Hepatocyte (in vitro differentiated cells): ENCODE measurements around the gene ZNF729. TPM values are rescaled to one million over a fixed set of nuclear protein-coding genes. Genes with fewer than 3 reads are reported as not detected.

Experiments used
- DNase-seq: peaks from one replicate; pipeline ENCODE4 v3.0.0-alpha.2; 2016; ENCODE audit warnings: low spot score
- H2AFZ ChIP-seq: fragments of 200-600 bp; sonication (generic); 2 replicates; pipeline ENCODE4 v1.6.0; 2016; ENCODE audit warnings: antibody characterized with exemption, mild to moderate bottlenecking
- H3K27ac ChIP-seq: fragments of 200-600 bp; sonication (generic); 2 replicates; pipeline ENCODE4 v1.5.1; 2016; ENCODE audit warnings: mild to moderate bottlenecking
- H3K27me3 ChIP-seq: fragments of 200-600 bp; sonication (generic); 2 replicates; pipeline ENCODE4 v1.6.1; 2016
- H3K36me3 ChIP-seq: fragments of 200-600 bp; sonication (generic); replicated peaks from 2 replicates; pipeline ENCODE4 v1.5.1; 2016; ENCODE audit warnings: low read depth; ENCODE audit not compliant: insufficient read depth
- H3K4me1 ChIP-seq: fragments of 200-600 bp; sonication (generic); 2 replicates; pipeline ENCODE4 v1.5.1; 2016; ENCODE audit warnings: mild to moderate bottlenecking, moderate library complexity; ENCODE audit not compliant: insufficient read depth
- H3K4me2 ChIP-seq: fragments of 200-600 bp; sonication (generic); 2 replicates; pipeline ENCODE4 v1.6.0; 2016
- H3K4me3 ChIP-seq: fragments of 200-600 bp; sonication (generic); 2 replicates; pipeline ENCODE4 v1.5.1; 2016; ENCODE audit warnings: mild to moderate bottlenecking
- H3K79me2 ChIP-seq: fragments of 200-600 bp; sonication (generic); 2 replicates; pipeline ENCODE4 v1.6.0; 2017; ENCODE audit warnings: mild to moderate bottlenecking
- H3K9me2 ChIP-seq: fragments of 200-600 bp; sonication (generic); replicated peaks from 2 replicates; pipeline ENCODE4 v1.6.0; 2017; ENCODE audit warnings: mild to moderate bottlenecking; ENCODE audit not compliant: insufficient read depth
- H3K9me3 ChIP-seq: fragments of 200-600 bp; sonication (generic); 2 replicates; pipeline ENCODE4 v1.5.1; 2016; ENCODE audit warnings: low read depth, mild to moderate bottlenecking
- H4K20me1 ChIP-seq: fragments of 200-600 bp; sonication (generic); 2 replicates; pipeline ENCODE4 v1.6.0; 2016; ENCODE audit warnings: mild to moderate bottlenecking; ENCODE audit not compliant: insufficient read depth, poor library complexity, severe bottlenecking
- EZH2 ChIP-seq: fragments of 200-600 bp; sonication (generic); IDR thresholded peaks from 2 replicates; pipeline ENCODE4 v1.6.1; 2016; ENCODE audit warnings: antibody characterized with exemption, mild to moderate bottlenecking, borderline replicate concordance
- EZH2phosphoT487 ChIP-seq: fragments of 200-600 bp; sonication (generic); IDR thresholded peaks from one replicate; pipeline ENCODE4 v1.6.1; 2018; ENCODE audit warnings: antibody characterized with exemption, mild to moderate bottlenecking, low read depth, moderate library complexity; ENCODE audit not compliant: unreplicated experiment, severe bottlenecking
- WGBS: methylation state at CpG from one replicate; pipeline ENCODE4 v1.1.6; 2016; ENCODE audit warnings: low lambda C conversion rate; ENCODE audit errors: missing lambda C conversion rate; 5-methylcytosine and 5-hydroxymethylcytosine counted together
- polyA plus RNA-seq: library from polyadenylated mRNA; unstranded; fragments of >200 nt; fragmentation: Nextera tagmentation; extraction: Ambion mirVana; gene quantifications from 2 replicates; pipeline ENCODE4 v1.2.1, GENCODE V29; 2016
- total RNA-seq: library from RNA; depleted of rRNA; stranded (reverse); fragments of >200 nt; gene quantifications from 2 replicates; pipeline ENCODE4 v1.2.3, GENCODE V29; 2014
- TF ChIP-seq, protein P1 (sequence below): fragments of 200-600 bp; sonication (generic); IDR thresholded peaks from 2 replicates; pipeline ENCODE4 v1.5.1; 2016; ENCODE audit warnings: antibody characterized with exemption, mild to moderate bottlenecking; ENCODE audit not compliant: poor library complexity

Gene ZNF729
- total and polyA plus RNA-seq, 2 experiments from 2014 or later: not detected

DNA sequence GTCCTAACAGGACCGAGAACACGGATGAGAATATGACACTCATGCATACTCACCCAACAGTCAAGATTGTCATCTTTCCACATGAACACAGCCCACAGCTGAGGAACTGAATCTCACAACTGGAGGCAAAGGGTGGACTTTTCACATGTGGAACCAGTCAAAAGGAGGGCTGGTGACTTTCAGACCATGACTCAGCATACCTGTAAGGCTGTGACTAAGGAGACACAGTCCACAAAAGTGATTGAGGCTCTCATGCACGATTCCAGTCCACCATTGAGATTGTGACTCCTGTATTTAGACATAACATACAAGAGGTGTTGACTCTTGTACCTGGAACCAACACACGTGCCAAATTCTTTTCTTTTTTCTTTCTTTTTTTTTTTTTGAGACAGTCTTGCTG lies 40.0 kb downstream of the ZNF729 start:
- Histone ChIP-seq H3K27ac (no peak overlapping the region), H3K79me2 (no peaks in the 10 kb centered on the region), H3K36me3 (no peaks in the 10 kb centered on the region), H3K4me1 (no peaks in the 10 kb centered on the region), H3K27me3 (no peaks in the 10 kb centered on the region), H3K4me2 (no peak overlapping the region), H3K9me2 (no peaks in the 10 kb centered on the region), H4K20me1 (no peaks in the 10 kb centered on the region), H3K9me3 (peaks cover 3% of the 10 kb centered on the region), H3K4me3 (no peak overlapping the region), H2AFZ (no peak overlapping the region)
- TF ChIP-seq EZH2phosphoT487 (no peak), EZH2 (no peak)
- TF ChIP-seq, protein P1, sequence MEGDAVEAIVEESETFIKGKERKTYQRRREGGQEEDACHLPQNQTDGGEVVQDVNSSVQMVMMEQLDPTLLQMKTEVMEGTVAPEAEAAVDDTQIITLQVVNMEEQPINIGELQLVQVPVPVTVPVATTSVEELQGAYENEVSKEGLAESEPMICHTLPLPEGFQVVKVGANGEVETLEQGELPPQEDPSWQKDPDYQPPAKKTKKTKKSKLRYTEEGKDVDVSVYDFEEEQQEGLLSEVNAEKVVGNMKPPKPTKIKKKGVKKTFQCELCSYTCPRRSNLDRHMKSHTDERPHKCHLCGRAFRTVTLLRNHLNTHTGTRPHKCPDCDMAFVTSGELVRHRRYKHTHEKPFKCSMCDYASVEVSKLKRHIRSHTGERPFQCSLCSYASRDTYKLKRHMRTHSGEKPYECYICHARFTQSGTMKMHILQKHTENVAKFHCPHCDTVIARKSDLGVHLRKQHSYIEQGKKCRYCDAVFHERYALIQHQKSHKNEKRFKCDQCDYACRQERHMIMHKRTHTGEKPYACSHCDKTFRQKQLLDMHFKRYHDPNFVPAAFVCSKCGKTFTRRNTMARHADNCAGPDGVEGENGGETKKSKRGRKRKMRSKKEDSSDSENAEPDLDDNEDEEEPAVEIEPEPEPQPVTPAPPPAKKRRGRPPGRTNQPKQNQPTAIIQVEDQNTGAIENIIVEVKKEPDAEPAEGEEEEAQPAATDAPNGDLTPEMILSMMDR: no peak
- 66% methylated on average over 4 of the region's 4 CpGs for WGBS
- no peak for DNase-seq

DNA sequence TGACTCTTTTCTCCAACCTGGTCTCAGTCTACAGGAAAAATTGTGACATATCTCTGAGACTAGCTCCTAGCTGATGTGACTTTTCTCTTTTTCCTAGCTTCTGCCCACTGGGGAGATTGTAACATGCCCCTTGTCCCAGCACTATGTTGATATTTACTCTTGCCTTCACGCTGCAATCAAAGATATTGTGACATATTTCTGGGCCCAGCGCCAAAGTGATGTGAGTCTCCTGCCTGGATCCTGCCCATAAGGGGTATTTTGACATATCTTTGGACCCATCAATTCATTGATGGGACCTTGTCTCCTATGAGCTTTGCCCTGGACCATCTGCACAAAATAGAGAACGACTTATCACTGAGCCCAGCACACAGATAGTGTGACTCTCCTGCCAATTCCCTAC lies 41.1 kb downstream of the ZNF729 start:
- WGBS: 42% methylated on average over 3 of the region's 3 CpGs
- Histone ChIP-seq H3K9me3 (peaks cover 3% of the 10 kb centered on the region), H3K4me1 (no peaks in the 10 kb centered on the region), H3K27ac (no peak overlapping the region), H3K4me2 (no peak overlapping the region), H3K27me3 (no peaks in the 10 kb centered on the region), H2AFZ (no peak overlapping the region), H3K36me3 (no peaks in the 10 kb centered on the region), H3K79me2 (no peaks in the 10 kb centered on the region), H3K9me2 (no peaks in the 10 kb centered on the region), H4K20me1 (no peaks in the 10 kb centered on the region), H3K4me3 (no peak overlapping the region)
- TF ChIP-seq EZH2: no peak
- TF ChIP-seq, protein P1: no peak
- TF ChIP-seq EZH2phosphoT487: no peak
- no peak for DNase-seq

GRCh38 chr19:22331521-22331920 lies 45.3 kb downstream of the ZNF729 start:
- DNase-seq: no peak

More at GRCh38 chr19:22331521-22331920, 45.3 kb downstream of the ZNF729 start:
- Histone ChIP-seq H3K4me1 (no peaks in the 10 kb centered on the region), H3K9me3 (peaks cover 3% of the 10 kb centered on the region), H3K4me3 (no peak overlapping the region), H3K79me2 (no peaks in the 10 kb centered on the region), H3K4me2 (no peak overlapping the region), H3K36me3 (no peaks in the 10 kb centered on the region), H4K20me1 (no peaks in the 10 kb centered on the region), H3K27ac (no peak overlapping the region), H3K27me3 (no peaks in the 10 kb centered on the region), H2AFZ (no peak overlapping the region), H3K9me2 (no peaks in the 10 kb centered on the region)
- no peak for TF ChIP-seq EZH2phosphoT487
- TF ChIP-seq, protein P1: no peak
- 76% methylated on average over 3 of the region's 3 CpGs for WGBS
